Measurements from ENCODE around the gene RPS6KL1. TPM values are rescaled to one million over a fixed set of nuclear protein-coding genes. Genes with fewer than 3 reads are reported as not detected.

RPS6KL1 gene
- polyA plus RNA-seq, 1 donor from 2014 or later, result 147 TPM

DNA sequence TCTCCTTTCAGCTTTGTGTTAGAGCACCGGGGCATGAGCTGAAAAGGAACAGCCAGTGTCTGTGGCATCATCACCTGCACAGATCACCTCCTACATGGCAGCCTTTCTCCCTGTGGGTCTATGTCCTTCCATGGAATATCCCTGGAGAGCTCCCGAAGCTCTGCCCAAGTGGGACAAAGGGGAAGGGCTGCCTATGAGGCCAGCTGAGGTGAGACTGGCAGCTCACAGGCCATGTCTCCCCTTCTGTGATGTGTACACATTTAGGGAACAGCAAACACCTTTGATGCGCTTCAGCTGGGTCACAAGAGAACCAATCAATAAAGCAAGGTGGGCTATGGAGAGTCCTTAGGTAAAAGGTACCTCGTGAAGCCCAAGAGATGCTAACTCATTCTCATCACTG, 51.2 kb downstream of the RPS6KL1 start:
- no peak overlapping the region for H3K9ac ChIP-seq (ENCODE audit: low read length)
- H3K4me3 ChIP-seq (ENCODE audit: low read length), result no peak overlapping the region
- no peaks in the 10 kb centered on the region for H3K9me2 ChIP-seq (ENCODE audit: insufficient read depth, low read length)
- H2AFZ ChIP-seq (ENCODE audit: low read depth, low read length), result no peak overlapping the region
- TF ChIP-seq SMC3 (conservative IDR thresholded peaks at IDR 0.05; ENCODE audit: poor library complexity), result no peak
- TF ChIP-seq, protein P1, sequence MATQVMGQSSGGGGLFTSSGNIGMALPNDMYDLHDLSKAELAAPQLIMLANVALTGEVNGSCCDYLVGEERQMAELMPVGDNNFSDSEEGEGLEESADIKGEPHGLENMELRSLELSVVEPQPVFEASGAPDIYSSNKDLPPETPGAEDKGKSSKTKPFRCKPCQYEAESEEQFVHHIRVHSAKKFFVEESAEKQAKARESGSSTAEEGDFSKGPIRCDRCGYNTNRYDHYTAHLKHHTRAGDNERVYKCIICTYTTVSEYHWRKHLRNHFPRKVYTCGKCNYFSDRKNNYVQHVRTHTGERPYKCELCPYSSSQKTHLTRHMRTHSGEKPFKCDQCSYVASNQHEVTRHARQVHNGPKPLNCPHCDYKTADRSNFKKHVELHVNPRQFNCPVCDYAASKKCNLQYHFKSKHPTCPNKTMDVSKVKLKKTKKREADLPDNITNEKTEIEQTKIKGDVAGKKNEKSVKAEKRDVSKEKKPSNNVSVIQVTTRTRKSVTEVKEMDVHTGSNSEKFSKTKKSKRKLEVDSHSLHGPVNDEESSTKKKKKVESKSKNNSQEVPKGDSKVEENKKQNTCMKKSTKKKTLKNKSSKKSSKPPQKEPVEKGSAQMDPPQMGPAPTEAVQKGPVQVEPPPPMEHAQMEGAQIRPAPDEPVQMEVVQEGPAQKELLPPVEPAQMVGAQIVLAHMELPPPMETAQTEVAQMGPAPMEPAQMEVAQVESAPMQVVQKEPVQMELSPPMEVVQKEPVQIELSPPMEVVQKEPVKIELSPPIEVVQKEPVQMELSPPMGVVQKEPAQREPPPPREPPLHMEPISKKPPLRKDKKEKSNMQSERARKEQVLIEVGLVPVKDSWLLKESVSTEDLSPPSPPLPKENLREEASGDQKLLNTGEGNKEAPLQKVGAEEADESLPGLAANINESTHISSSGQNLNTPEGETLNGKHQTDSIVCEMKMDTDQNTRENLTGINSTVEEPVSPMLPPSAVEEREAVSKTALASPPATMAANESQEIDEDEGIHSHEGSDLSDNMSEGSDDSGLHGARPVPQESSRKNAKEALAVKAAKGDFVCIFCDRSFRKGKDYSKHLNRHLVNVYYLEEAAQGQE (IDR thresholded peaks at IDR 0.05; ENCODE audit: borderline replicate concordance), result no peak
- TF ChIP-seq EZH2 (IDR thresholded peaks at IDR 0.05; ENCODE audit: borderline replicate concordance, insufficient read depth, low read length, poor library complexity, severe bottlenecking), result no peak
- no peak for TF ChIP-seq RAD21 (conservative IDR thresholded peaks at IDR 0.05)
- TF ChIP-seq, protein P2, sequence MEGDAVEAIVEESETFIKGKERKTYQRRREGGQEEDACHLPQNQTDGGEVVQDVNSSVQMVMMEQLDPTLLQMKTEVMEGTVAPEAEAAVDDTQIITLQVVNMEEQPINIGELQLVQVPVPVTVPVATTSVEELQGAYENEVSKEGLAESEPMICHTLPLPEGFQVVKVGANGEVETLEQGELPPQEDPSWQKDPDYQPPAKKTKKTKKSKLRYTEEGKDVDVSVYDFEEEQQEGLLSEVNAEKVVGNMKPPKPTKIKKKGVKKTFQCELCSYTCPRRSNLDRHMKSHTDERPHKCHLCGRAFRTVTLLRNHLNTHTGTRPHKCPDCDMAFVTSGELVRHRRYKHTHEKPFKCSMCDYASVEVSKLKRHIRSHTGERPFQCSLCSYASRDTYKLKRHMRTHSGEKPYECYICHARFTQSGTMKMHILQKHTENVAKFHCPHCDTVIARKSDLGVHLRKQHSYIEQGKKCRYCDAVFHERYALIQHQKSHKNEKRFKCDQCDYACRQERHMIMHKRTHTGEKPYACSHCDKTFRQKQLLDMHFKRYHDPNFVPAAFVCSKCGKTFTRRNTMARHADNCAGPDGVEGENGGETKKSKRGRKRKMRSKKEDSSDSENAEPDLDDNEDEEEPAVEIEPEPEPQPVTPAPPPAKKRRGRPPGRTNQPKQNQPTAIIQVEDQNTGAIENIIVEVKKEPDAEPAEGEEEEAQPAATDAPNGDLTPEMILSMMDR (IDR thresholded peaks at IDR 0.05; ENCODE audit: poor library complexity, severe bottlenecking), result no peak
- TF ChIP-seq EP300 (conservative IDR thresholded peaks at IDR 0.05; ENCODE audit: poor library complexity, severe bottlenecking), result no peak
- no peak for TF ChIP-seq TAF1 (IDR thresholded peaks at IDR 0.05; ENCODE audit: low read depth)
- no peak for TF ChIP-seq POLR2AphosphoS5 (IDR thresholded peaks at IDR 0.05)
- TF ChIP-seq MXI1 (conservative IDR thresholded peaks at IDR 0.05; ENCODE audit: poor library complexity, severe bottlenecking), result no peak
- no peaks in the 10 kb centered on the region for H3F3A ChIP-seq (ENCODE audit: insufficient read depth, low read length, poor library complexity, severe bottlenecking)
- no peak overlapping the region for H3K27ac ChIP-seq (ENCODE audit: low read length)
- H3K36me3 ChIP-seq (ENCODE audit: insufficient read depth, low read length), result no peaks in the 10 kb centered on the region
- no peaks in the 10 kb centered on the region for H3K27me3 ChIP-seq (ENCODE audit: insufficient read depth, low read depth, low read length)
- H3K9me3 ChIP-seq (ENCODE audit: low read length), result no peaks in the 10 kb centered on the region
- no peaks in the 10 kb centered on the region for H3K79me2 ChIP-seq (replicated peaks; ENCODE audit: insufficient read depth, low read length)
- no peaks in the 10 kb centered on the region for H4K20me1 ChIP-seq (ENCODE audit: insufficient read depth)
- no peak overlapping the region for H3K4me2 ChIP-seq (ENCODE audit: low read length)

DNA sequence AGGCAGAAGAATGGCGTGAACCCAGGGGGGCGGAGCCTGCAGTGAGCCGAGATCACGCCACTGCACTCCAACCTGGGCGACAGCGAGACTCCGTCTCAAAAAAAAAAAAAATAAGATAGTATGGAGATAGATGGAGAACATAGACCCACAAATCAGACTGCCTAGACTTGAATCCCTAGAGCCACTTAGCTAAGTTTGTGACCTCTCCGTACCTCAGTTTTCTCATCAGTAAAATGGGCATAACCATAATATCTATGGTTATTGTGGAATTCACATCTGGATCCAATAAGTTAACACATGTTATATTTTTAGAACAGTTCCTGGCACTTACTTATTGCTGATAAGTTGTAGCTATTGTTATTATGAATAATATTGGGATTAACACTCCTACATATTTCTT, 54.3 kb downstream of the RPS6KL1 start:
- no peak overlapping the region for H3K9ac ChIP-seq (ENCODE audit: low read length)
- no peaks in the 10 kb centered on the region for H3K79me2 ChIP-seq (replicated peaks; ENCODE audit: insufficient read depth, low read length)
- H2AFZ ChIP-seq (ENCODE audit: low read depth, low read length), result no peak overlapping the region
- no peaks in the 10 kb centered on the region for H4K20me1 ChIP-seq (ENCODE audit: insufficient read depth)
- H3K27ac ChIP-seq (ENCODE audit: low read length), result no peak overlapping the region
- no peaks in the 10 kb centered on the region for H3K9me2 ChIP-seq (ENCODE audit: insufficient read depth, low read length)
- no peak for TF ChIP-seq TAF1 (IDR thresholded peaks at IDR 0.05; ENCODE audit: low read depth)
- H3K9me3 ChIP-seq (ENCODE audit: low read length), result no peaks in the 10 kb centered on the region
- H3K27me3 ChIP-seq (ENCODE audit: insufficient read depth, low read depth, low read length), result no peaks in the 10 kb centered on the region
- H3K4me3 ChIP-seq (ENCODE audit: low read length), result no peak overlapping the region
- H3K4me2 ChIP-seq (ENCODE audit: low read length), result no peak overlapping the region
- H3F3A ChIP-seq (ENCODE audit: insufficient read depth, low read length, poor library complexity, severe bottlenecking), result no peaks in the 10 kb centered on the region
- H3K36me3 ChIP-seq (ENCODE audit: insufficient read depth, low read length), result no peaks in the 10 kb centered on the region

DNA sequence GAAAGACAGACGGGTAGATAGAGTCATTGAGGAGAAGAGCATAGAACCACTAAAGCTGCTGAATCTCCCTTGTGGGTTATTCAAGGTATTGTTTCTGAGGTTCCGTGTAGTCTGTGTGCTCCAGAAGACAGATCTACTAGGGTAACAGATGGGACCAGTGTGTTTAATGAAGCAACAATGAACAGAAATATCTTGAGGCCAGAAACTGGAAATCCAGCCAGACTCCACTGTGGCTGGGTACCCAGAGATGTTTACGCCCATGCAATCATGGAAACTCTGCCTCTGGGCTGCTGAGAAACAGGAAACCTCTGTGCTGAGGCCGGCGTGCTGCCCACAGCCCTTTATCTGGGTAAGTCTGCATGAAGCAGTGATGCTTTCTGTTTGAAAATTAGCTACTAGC, 55.4 kb downstream of the RPS6KL1 start:
- no peak for TF ChIP-seq MXI1 (conservative IDR thresholded peaks at IDR 0.05; ENCODE audit: poor library complexity, severe bottlenecking)
- TF ChIP-seq, protein P2 (IDR thresholded peaks at IDR 0.05; ENCODE audit: poor library complexity, severe bottlenecking), result no peak
- TF ChIP-seq, protein P1 (IDR thresholded peaks at IDR 0.05; ENCODE audit: borderline replicate concordance), result no peak
- TF ChIP-seq SMC3 (conservative IDR thresholded peaks at IDR 0.05; ENCODE audit: poor library complexity), result no peak
- no peak for TF ChIP-seq POLR2AphosphoS5 (IDR thresholded peaks at IDR 0.05)
- TF ChIP-seq TAF1 (IDR thresholded peaks at IDR 0.05; ENCODE audit: low read depth), result no peak
- no peak for TF ChIP-seq RAD21 (conservative IDR thresholded peaks at IDR 0.05)
- TF ChIP-seq EP300 (conservative IDR thresholded peaks at IDR 0.05; ENCODE audit: poor library complexity, severe bottlenecking), result no peak
- TF ChIP-seq EZH2 (IDR thresholded peaks at IDR 0.05; ENCODE audit: borderline replicate concordance, insufficient read depth, low read length, poor library complexity, severe bottlenecking), result no peak
- H3K9me2 ChIP-seq (ENCODE audit: insufficient read depth, low read length), result no peaks in the 10 kb centered on the region
- no peaks in the 10 kb centered on the region for H3F3A ChIP-seq (ENCODE audit: insufficient read depth, low read length, poor library complexity, severe bottlenecking)
- H3K9me3 ChIP-seq (ENCODE audit: low read length), result no peaks in the 10 kb centered on the region
- H3K4me2 ChIP-seq (ENCODE audit: low read length), result no peak overlapping the region
- no peaks in the 10 kb centered on the region for H3K27me3 ChIP-seq (ENCODE audit: insufficient read depth, low read depth, low read length)
- H2AFZ ChIP-seq (ENCODE audit: low read depth, low read length), result no peak overlapping the region
- H3K36me3 ChIP-seq (ENCODE audit: insufficient read depth, low read length), result no peaks in the 10 kb centered on the region
- no peak overlapping the region for H3K27ac ChIP-seq (ENCODE audit: low read length)
- H3K9ac ChIP-seq (ENCODE audit: low read length), result no peak overlapping the region
- H3K4me3 ChIP-seq (ENCODE audit: low read length), result no peak overlapping the region
- H4K20me1 ChIP-seq (ENCODE audit: insufficient read depth), result no peaks in the 10 kb centered on the region
- no peaks in the 10 kb centered on the region for H3K79me2 ChIP-seq (replicated peaks; ENCODE audit: insufficient read depth, low read length)
